H1 (cell line): Measurements from ENCODE around the gene RAB36. TPM values are rescaled to one million over a fixed set of nuclear protein-coding genes. Genes with fewer than 3 reads are reported as not detected.

ENCODE experiments used
- CHD1 ChIP-seq: IDR thresholded peaks from 2 replicates; pipeline ENCODE4 v1.6.1; 2012; ENCODE audit warnings: low read depth, low read length, improper control_type of control experiment
- CTBP2 ChIP-seq: IDR thresholded peaks from 2 replicates; pipeline ENCODE4 v1.7.0; 2011; ENCODE audit warnings: borderline replicate concordance, mild to moderate bottlenecking, moderate library complexity, mixed read lengths, low read length; ENCODE audit not compliant: insufficient read depth, insufficient read length
- GABPA ChIP-seq: IDR thresholded peaks from 2 replicates; pipeline ENCODE4 v1.6.1; 2011; ENCODE audit warnings: mild to moderate bottlenecking, low read length, moderate library complexity, borderline replicate concordance; ENCODE audit not compliant: insufficient read depth
- MAFK ChIP-seq: IDR thresholded peaks from 2 replicates; pipeline ENCODE4 v1.6.1; 2012; ENCODE audit warnings: low read depth, mild to moderate bottlenecking, improper control_type of control experiment, low read length
- SP1 ChIP-seq: IDR thresholded peaks from 2 replicates; pipeline ENCODE4 v1.6.1; 2011; ENCODE audit warnings: low read depth, low read length
- polyA plus RNA-seq, 7 experiments: library from polyadenylated mRNA; depleted of rRNA in 3 of 7; stranded (reverse) in 5 of 7; unstranded in 2 of 7; fragments of >200 nt in 5 of 7; fragments of 200-250 nt in 2 of 7; gene quantifications; 1 replicate in 5 of 7; 2 replicates in 1 of 7; 4 replicates in 1 of 7; pipeline versions ENCODE4 v1.2.1 to v1.2.3, GENCODE V29; 2011 to 2013; ENCODE audit warnings: missing spikeins in 2 of 7, mixed read lengths in 2 of 7
- total RNA-seq: library from RNA; stranded (reverse); fragmentation: NEBNext Ultra II Directional; extraction: Animal tissue kit (Norgen Biotek cat#: 25700); gene quantifications from 2 replicates; pipeline ENCODE4 v1.2.1, GENCODE V29; 2021

RAB36 gene
- total and polyA plus RNA-seq, 2 of the 8 experiments (the other 6 are each of a cell fraction or from before 2014, with no cell fraction given): 1.0 to 1.5 TPM

GRCh38 chr22:23137905-23138561 is 7.2 kb upstream of the RAB36 start (continued):
- TF ChIP-seq CHD1 (no peak), SP1 (no peak), MAFK (no peak), GABPA (no peak), CTBP2 (no peak)
